Epithelial cell of proximal tubule (primary cell): Measurements from ENCODE around the gene CTAGE4. TPM values are rescaled to one million over a fixed set of nuclear protein-coding genes. Genes with fewer than 3 reads are reported as not detected.
"Not testable (repeated sequence)": the region's sequence is repeated elsewhere in the genome, so short reads cannot be mapped to it uniquely, and the experiment has no call there.

ENCODE experiments used
- DNase-seq: peaks from one replicate; pipeline ENCODE4 v3.0.0-alpha.2; 2011; ENCODE audit warnings: low read depth
- H3K4me3 ChIP-seq: 2 replicates; pipeline ENCODE4 v1.5.1; 2011; ENCODE audit warnings: low read depth, mild to moderate bottlenecking, low read length
- total RNA-seq: library from RNA; depleted of rRNA; stranded (reverse); fragments of >200 nt; gene quantifications from 2 replicates; pipeline ENCODE4 v1.2.3, GENCODE V29; 2015

The CTAGE4 gene
- total RNA-seq, 1 donor from 2014 or later, result 2.8 TPM

GRCh38 chr7:144218581-144218980 lies 35.3 kb downstream of the CTAGE4 start:
- not testable (repeated sequence) for H3K4me3 ChIP-seq, DNase-seq

DNA sequence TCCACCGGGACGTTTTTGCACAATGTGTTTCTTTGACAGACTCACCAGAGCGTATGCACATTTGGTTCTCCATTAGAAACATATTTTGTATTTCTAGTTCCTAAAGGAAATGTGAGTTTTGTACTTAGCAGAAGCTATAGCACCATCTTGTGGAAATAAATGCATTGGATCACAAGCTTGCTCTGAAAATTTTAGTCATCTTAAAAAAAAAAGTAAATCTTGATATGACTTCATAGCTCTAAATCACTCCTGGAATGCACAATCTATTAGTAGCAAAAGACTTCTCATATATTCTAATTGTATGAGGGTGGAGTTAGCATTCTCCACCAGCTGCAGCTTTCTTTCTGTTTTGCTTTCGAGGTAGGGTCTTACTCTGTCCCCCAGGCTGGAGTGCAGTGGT lies 35.9 kb downstream of the CTAGE4 start:
- H3K4me3 ChIP-seq, DNase-seq: not testable (repeated sequence)

GRCh38 chr7:144220531-144220930 lies 37.3 kb downstream of the CTAGE4 start:
- DNase-seq, H3K4me3 ChIP-seq: not testable (repeated sequence)

- not testable (repeated sequence) for H3K4me3 ChIP-seq, DNase-seq
These were observed 40.4 kb downstream of the CTAGE4 start for GRCh38 chr7:144223675-144224074.

DNA sequence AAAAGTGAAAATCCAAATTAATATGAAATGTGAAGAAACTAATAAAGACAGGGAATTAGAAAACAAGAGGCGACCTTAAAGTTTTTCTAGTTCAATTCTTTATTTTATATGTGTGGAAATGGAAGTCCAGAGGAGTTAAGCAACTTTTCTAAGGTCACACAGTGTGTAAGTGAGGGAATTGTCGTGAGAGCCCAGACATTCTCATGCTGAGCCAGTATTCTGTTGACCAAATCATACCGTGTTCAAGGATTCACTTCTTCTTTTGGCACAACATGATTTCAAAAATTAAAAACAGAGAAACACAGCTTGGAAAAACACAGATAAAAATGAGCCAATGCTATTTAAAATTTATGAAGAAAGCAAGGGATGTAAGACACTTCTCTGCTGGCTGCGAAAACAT lies 43.6 kb downstream of the CTAGE4 start:
- DNase-seq, H3K4me3 ChIP-seq: not testable (repeated sequence)

DNA sequence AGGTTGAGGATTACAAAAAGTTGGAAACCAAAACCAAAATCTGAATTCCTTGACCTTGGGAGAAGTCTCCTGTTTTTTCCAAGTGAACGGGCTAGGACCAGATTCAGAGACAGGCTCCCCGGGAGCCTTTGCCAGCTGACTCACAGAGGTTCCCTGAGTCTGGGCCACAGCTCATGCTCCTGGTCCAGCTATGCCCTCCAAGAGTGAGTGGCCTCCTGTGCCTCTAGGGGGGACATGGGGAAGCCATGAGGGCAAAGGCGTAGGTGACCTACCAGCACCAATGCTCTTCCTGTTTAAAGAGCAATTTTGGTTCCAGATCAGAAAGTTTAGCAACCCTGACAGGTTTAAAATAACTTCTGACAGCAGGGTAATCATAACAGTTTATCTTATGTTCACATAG lies 45.5 kb downstream of the CTAGE4 start:
- H3K4me3 ChIP-seq, DNase-seq: not testable (repeated sequence)

DNA sequence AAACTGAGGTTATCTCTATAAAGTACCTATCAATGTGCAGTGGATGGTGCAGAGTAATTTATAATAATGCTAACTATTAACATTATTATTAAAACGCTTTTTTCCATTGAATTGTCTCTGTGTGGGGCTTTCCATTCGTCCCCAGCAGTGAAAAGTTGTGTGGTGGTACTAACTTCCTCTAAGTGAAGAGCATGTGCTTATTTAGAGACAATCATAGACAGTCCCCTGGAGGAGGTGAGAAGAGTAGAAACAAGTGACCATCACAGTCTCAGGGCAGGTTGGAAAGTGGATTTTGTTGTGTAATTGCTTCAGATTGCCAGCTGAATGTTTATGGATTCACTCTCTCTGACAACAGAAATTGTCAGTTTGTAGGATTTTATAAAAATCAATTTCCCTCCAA lies 47.8 kb downstream of the CTAGE4 start:
- not testable (repeated sequence) for DNase-seq, H3K4me3 ChIP-seq

DNA sequence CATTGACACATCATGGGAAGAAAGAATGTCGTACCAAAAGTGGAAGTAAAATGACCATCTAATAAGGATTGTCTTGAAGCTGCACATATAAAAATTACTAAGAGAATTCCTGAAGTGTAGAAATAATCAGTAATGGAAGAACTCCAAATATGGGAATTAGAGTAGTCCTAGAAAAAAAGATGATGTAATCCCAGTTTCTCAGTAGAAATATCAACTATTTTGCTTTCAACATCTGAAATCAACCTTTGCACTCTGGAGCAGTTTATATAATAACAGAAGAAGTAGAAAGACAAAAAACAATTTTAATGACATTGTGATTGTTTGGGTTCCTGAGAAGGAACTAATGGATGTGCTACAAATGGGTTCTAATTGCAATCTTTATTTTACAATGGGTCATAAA lies 49.8 kb downstream of the CTAGE4 start:
- H3K4me3 ChIP-seq, DNase-seq: not testable (repeated sequence)

Other genes starting within 250 kb of the CTAGE4 start
- gene OR2F2, start 248.2 kb upstream of the CTAGE4 start, total RNA-seq, result not detected in 2 replicates
- not detected in 2 replicates for gene OR2F1, start 228.6 kb upstream of the CTAGE4 start, total RNA-seq
- gene OR6B1, start 183.1 kb upstream of the CTAGE4 start, total RNA-seq, result not detected in 2 replicates
- gene OR2A5, start 134.5 kb upstream of the CTAGE4 start, total RNA-seq, result not detected in 2 replicates
- gene OR2A25, start 113.7 kb upstream of the CTAGE4 start, total RNA-seq, result not detected in 2 replicates
- not detected in 2 replicates for gene OR2A12, start 97.2 kb upstream of the CTAGE4 start, total RNA-seq
- not detected in 2 replicates for gene OR2A2, start 73.9 kb upstream of the CTAGE4 start, total RNA-seq
- gene OR2A14, start 60.3 kb upstream of the CTAGE4 start, total RNA-seq, result not detected in 2 replicates
- gene ARHGEF35, start 12.4 kb downstream of the CTAGE4 start, total RNA-seq, result 3.3 and 5.3 TPM in 2 replicates
- not detected in 2 replicates for gene OR2A42, start 56.1 kb downstream of the CTAGE4 start, total RNA-seq
- 2.0 and 8.0 TPM in 2 replicates for gene OR2A7, start 81.3 kb downstream of the CTAGE4 start, total RNA-seq
- gene CTAGE8, start 85.8 kb downstream of the CTAGE4 start, total RNA-seq, result 9.5 TPM in 1 of 2 replicates, not detected in the other
- gene OR2A1, start 129.0 kb downstream of the CTAGE4 start, total RNA-seq, result 0.17 TPM in 1 of 2 replicates, not detected in the other
- gene ARHGEF5, start 171.9 kb downstream of the CTAGE4 start, total RNA-seq, result 22.4 and 34.5 TPM in 2 replicates
- gene NOBOX, start 220.2 kb downstream of the CTAGE4 start, total RNA-seq, result not detected in 2 replicates